ENCODE results near the gene SPATA12.

DNA sequence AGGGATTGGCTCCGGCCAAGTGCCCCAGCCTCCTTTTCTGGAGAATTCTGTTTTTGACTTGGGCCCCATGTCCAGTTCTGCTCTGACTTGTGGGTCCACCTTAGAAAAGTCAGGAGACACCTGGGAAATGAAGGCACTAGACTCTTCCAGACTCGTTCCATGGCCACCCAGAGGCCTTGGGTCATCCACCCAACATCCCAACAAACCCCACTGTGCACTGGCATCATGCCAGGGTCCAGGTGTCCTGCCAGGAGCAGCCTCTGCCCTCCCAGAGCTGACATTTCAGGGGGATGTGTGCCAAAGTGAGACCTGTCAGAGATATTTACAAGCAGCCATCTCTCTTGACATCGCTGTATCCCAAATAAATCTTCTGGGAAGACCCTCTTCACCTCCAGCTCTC, 13.2 kb downstream of the SPATA12 start:
- TF ChIP-seq CTCF (IDR thresholded peaks at IDR 0.05; ENCODE audit: extremely low read depth in 1 of 2, insufficient read depth in 1 of 2, low read depth in 1 of 2, low read length in 2 of 2): no peak
- no peak for TF ChIP-seq JUN (IDR thresholded peaks at IDR 0.05; ENCODE audit: borderline replicate concordance, insufficient read depth, insufficient read length, low read depth)
- no peak for TF ChIP-seq EZH2 (IDR thresholded peaks at IDR 0.05; ENCODE audit: borderline replicate concordance, low read depth, low read length, severe bottlenecking)
- no peak for TF ChIP-seq POLR2A (IDR thresholded peaks at IDR 0.05; ENCODE audit: low read depth, low read length)
- TF ChIP-seq MYC (IDR thresholded peaks at IDR 0.05; ENCODE audit: low read depth, low read length): no peak
- TF ChIP-seq POLR2AphosphoS5 (IDR thresholded peaks at IDR 0.05; ENCODE audit: insufficient read depth, low read depth, low read length): no peak
- TF ChIP-seq MAX (IDR thresholded peaks at IDR 0.05; ENCODE audit: insufficient read depth, insufficient read length): no peak

Data from endothelial cell of umbilical vein (primary cell).